Measurements from ENCODE around the gene NKAIN2. TPM values are rescaled to one million over a fixed set of nuclear protein-coding genes. Genes with fewer than 3 reads are reported as not detected.

NKAIN2 gene
- total RNA-seq, 1 experiment from 2014 or later: 2.7 TPM

DNA sequence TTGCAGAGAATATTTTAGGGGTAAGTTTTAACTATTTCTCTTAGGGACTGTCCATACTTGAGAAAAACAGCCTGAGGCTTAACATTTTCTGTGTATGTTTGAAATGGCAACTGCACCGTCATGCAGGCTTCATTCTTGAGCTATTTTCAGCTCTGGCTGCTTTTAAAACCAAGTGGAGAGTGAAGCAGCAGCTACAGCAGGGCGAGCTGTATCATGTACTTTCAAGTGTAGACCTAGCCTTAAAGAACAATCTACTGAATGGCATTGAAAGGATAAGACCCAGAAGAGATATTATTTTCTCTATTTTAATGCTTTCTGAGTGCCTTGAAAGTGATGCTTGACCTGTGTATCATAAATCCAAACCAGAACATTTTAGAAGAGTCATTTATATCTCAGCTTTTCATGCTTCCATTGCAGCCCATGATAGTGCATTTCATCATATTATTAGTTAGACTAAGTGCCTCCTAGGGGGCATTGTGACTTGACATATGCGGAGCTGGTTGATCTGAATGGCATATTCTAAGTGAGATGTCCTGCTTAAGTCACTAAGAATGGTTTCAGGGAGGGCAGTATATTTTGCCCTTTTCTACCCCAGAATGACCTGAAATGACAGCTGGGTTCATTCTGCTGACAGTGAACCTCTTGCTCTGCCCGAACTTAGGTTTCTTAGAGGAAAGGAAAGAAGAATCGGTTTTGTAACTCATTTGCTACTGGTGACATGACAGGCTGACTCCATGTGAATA, 85.3 kb downstream of the NKAIN2 start:
- Mint-ChIP-seq H3K27ac (ENCODE audit: low read depth, unreplicated experiment) (no peak overlapping the region), H3K27me3 (ENCODE audit: insufficient read depth, unreplicated experiment) (no peaks in the 10 kb centered on the region), H3K36me3 (ENCODE audit: insufficient read depth, unreplicated experiment) (no peaks in the 10 kb centered on the region), H3K9me3 (ENCODE audit: unreplicated experiment) (no peaks in the 10 kb centered on the region), H3K4me3 (ENCODE audit: unreplicated experiment) (no peak overlapping the region), H3K4me1 (ENCODE audit: insufficient read depth, unreplicated experiment) (peaks cover 5% of the 10 kb centered on the region)
- no TSS peak for BruUV-seq (replicated peaks)
- ChIA-PET POLR2A (interaction anchor here (0.6 kb wide), 1 partner anchor 792 kb away, joined by 3 read pairs; no protein-coding TSS in a partner anchor), CTCF (no interaction called here)
- TF ChIP-seq, protein P1, sequence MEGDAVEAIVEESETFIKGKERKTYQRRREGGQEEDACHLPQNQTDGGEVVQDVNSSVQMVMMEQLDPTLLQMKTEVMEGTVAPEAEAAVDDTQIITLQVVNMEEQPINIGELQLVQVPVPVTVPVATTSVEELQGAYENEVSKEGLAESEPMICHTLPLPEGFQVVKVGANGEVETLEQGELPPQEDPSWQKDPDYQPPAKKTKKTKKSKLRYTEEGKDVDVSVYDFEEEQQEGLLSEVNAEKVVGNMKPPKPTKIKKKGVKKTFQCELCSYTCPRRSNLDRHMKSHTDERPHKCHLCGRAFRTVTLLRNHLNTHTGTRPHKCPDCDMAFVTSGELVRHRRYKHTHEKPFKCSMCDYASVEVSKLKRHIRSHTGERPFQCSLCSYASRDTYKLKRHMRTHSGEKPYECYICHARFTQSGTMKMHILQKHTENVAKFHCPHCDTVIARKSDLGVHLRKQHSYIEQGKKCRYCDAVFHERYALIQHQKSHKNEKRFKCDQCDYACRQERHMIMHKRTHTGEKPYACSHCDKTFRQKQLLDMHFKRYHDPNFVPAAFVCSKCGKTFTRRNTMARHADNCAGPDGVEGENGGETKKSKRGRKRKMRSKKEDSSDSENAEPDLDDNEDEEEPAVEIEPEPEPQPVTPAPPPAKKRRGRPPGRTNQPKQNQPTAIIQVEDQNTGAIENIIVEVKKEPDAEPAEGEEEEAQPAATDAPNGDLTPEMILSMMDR (IDR thresholded peaks at IDR 0.05; ENCODE audit: unreplicated experiment): no peak
- DNase-seq (ENCODE audit: unreplicated experiment): no peak
- intact Hi-C loops (cut with micrococcal nuclease): no loop called here

DNA sequence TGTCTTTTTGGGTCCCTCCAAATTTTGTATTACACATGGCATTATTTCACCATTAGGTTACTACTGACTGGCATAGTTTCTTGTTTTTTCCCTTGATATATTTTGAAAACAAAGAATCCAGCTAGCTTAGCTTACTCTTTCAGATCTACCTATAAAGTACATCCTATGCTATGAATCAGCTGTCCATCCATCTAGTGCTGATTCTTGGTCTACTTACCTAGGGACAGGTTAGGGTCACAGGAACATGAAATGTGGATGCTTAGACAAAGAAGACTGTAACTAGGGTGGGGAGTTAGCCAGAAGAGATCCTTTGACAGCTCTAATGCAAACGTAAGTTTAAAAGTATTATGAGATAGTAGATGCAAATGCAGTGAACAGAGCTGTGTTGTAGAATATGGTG, 91.7 kb downstream of the NKAIN2 start:
- no peak overlapping the region for H3K4me3 Mint-ChIP-seq (ENCODE audit: unreplicated experiment)
- intact Hi-C loops (cut with micrococcal nuclease): no loop called here
- no peaks in the 10 kb centered on the region for H3K36me3 Mint-ChIP-seq (ENCODE audit: insufficient read depth, unreplicated experiment)
- POLR2A ChIA-PET: interaction anchor here (0.5 to 1.0 kb wide), 5 partner anchors 18 to 299 kb away, joined by 3 read pairs; no protein-coding TSS in a partner anchor
- H3K27me3 Mint-ChIP-seq (ENCODE audit: insufficient read depth, unreplicated experiment): no peaks in the 10 kb centered on the region
- no peak for DNase-seq (ENCODE audit: unreplicated experiment)
- H3K9me3 Mint-ChIP-seq (ENCODE audit: unreplicated experiment): no peaks in the 10 kb centered on the region
- BruUV-seq (replicated peaks): no TSS peak
- CTCF ChIA-PET: interaction anchor here (1.3 kb wide), 1 partner anchor 901 kb away, joined by 4 read pairs; no protein-coding TSS in a partner anchor
- no peaks in the 10 kb centered on the region for H3K4me1 Mint-ChIP-seq (ENCODE audit: insufficient read depth, unreplicated experiment)
- TF ChIP-seq, protein P1 (IDR thresholded peaks at IDR 0.05; ENCODE audit: unreplicated experiment): no peak
- H3K27ac Mint-ChIP-seq (ENCODE audit: low read depth, unreplicated experiment): no peak overlapping the region

DNA sequence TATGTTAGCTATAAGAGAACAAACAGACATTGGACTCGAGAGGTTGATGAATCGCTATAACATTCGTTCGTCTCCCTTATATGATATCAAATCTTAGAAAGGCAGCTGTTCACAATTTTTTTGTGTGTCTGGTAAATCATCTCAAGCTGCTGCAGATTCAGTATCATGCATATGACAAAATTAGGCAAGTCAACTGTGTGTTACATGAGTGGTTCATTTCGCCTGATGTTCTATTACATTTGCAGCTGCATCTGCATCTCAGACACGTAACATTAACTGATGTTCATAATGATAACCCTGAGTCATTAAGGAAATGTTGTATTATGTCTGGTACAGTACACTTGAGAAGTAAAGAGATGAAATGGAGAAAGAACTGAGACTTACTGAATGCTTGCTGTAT, 92.1 kb downstream of the NKAIN2 start:
- DNase-seq (ENCODE audit: unreplicated experiment): no peak
- Mint-ChIP-seq H3K27me3 (ENCODE audit: insufficient read depth, unreplicated experiment) (no peaks in the 10 kb centered on the region), H3K4me3 (ENCODE audit: unreplicated experiment) (no peak overlapping the region), H3K36me3 (ENCODE audit: insufficient read depth, unreplicated experiment) (no peaks in the 10 kb centered on the region), H3K4me1 (ENCODE audit: insufficient read depth, unreplicated experiment) (no peaks in the 10 kb centered on the region), H3K27ac (ENCODE audit: low read depth, unreplicated experiment) (no peak overlapping the region), H3K9me3 (ENCODE audit: unreplicated experiment) (no peaks in the 10 kb centered on the region)
- TF ChIP-seq, protein P1 (IDR thresholded peaks at IDR 0.05; ENCODE audit: unreplicated experiment): no peak
- POLR2A ChIA-PET: interaction anchor here (0.5 to 1.0 kb wide), 5 partner anchors 17 to 299 kb away, joined by 3 read pairs; no protein-coding TSS in a partner anchor
- no TSS peak for BruUV-seq (replicated peaks)
- CTCF ChIA-PET: interaction anchor here (1.3 kb wide), 1 partner anchor 901 kb away, joined by 4 read pairs; no protein-coding TSS in a partner anchor
- intact Hi-C loops (cut with micrococcal nuclease): no loop called here

- TF ChIP-seq, protein P1 (IDR thresholded peaks at IDR 0.05; ENCODE audit: unreplicated experiment): no peak
- Mint-ChIP-seq H3K4me3 (ENCODE audit: unreplicated experiment) (no peak overlapping the region), H3K27ac (ENCODE audit: low read depth, unreplicated experiment) (no peak overlapping the region), H3K4me1 (ENCODE audit: insufficient read depth, unreplicated experiment) (no peaks in the 10 kb centered on the region), H3K27me3 (ENCODE audit: insufficient read depth, unreplicated experiment) (no peaks in the 10 kb centered on the region), H3K9me3 (ENCODE audit: unreplicated experiment) (no peaks in the 10 kb centered on the region), H3K36me3 (ENCODE audit: insufficient read depth, unreplicated experiment) (no peaks in the 10 kb centered on the region)
- intact Hi-C loops (cut with micrococcal nuclease): no loop called here
- ChIA-PET POLR2A (no interaction called here), CTCF (no interaction called here)
- BruUV-seq (replicated peaks): no TSS peak
- DNase-seq (ENCODE audit: unreplicated experiment): no peak
Measured at GRCh38 chr6:123896869-123897268, 93.2 kb downstream of the NKAIN2 start.
